ENCODE results near the gene DXO. TPM values are rescaled to one million over a fixed set of nuclear protein-coding genes. Genes with fewer than 3 reads are reported as not detected.

DXO gene
- total and polyA plus RNA-seq, 2 of the 13 experiments (the other 11 are each of a cell fraction or from before 2014, with no cell fraction given) = 18.6 to 26.2 TPM

- TF ChIP-seq STAG1 (CRISPR knock-in tag; IDR thresholded peaks at IDR 0.05) = peak; percentile 36; the same call in 1 of the 2 replicates
- TF ChIP-seq ZNF143 (CRISPR knock-in tag; IDR thresholded peaks at IDR 0.05) = peak; percentile 65
- peak; percentile 23 for TF ChIP-seq ZNF777 (CRISPR knock-in tag; IDR thresholded peaks at IDR 0.05)
- 0 out of 2 replicates have a peak, but pooled peaks have one; percentile 64 for TF ChIP-seq ZBTB42 (CRISPR knock-in tag; IDR thresholded peaks at IDR 0.05)
- TF ChIP-seq ZNF607 (CRISPR knock-in tag; IDR thresholded peaks at IDR 0.05; ENCODE audit: borderline replicate concordance) = peak; percentile 97
- peak; percentile 91 for TF ChIP-seq ZNF598 (CRISPR knock-in tag; IDR thresholded peaks at IDR 0.05; ENCODE audit: borderline replicate concordance)
- TF ChIP-seq, protein P1, sequence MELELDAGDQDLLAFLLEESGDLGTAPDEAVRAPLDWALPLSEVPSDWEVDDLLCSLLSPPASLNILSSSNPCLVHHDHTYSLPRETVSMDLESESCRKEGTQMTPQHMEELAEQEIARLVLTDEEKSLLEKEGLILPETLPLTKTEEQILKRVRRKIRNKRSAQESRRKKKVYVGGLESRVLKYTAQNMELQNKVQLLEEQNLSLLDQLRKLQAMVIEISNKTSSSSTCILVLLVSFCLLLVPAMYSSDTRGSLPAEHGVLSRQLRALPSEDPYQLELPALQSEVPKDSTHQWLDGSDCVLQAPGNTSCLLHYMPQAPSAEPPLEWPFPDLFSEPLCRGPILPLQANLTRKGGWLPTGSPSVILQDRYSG (CRISPR knock-in tag; IDR thresholded peaks at IDR 0.05) = peak; percentile 39
- TF ChIP-seq ZMAT3 (CRISPR knock-in tag; conservative IDR thresholded peaks at IDR 0.05) = no peak
- TF ChIP-seq, protein P2, sequence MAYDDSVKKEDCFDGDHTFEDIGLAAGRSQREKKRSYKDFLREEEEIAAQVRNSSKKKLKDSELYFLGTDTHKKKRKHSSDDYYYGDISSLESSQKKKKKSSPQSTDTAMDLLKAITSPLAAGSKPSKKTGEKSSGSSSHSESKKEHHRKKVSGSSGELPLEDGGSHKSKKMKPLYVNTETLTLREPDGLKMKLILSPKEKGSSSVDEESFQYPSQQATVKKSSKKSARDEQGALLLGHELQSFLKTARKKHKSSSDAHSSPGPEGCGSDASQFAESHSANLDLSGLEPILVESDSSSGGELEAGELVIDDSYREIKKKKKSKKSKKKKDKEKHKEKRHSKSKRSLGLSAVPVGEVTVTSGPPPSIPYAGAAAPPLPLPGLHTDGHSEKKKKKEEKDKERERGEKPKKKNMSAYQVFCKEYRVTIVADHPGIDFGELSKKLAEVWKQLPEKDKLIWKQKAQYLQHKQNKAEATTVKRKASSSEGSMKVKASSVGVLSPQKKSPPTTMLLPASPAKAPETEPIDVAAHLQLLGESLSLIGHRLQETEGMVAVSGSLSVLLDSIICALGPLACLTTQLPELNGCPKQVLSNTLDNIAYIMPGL (CRISPR knock-in tag; IDR thresholded peaks at IDR 0.05; ENCODE audit: borderline replicate concordance in 1 of 2, low read depth in 1 of 2) = peak; percentile 76 to 84; a peak in 3 of 4 replicates
- peak; percentile 9; the same call in 1 of the 2 replicates for TF ChIP-seq ZNF556 (CRISPR knock-in tag; IDR thresholded peaks at IDR 0.05; ENCODE audit: borderline replicate concordance)
- TF ChIP-seq MIER2 (CRISPR knock-in tag; IDR thresholded peaks at IDR 0.05) = no peak
- TF ChIP-seq ZNF383 (CRISPR knock-in tag; IDR thresholded peaks at IDR 0.05; ENCODE audit: borderline replicate concordance) = no peak
- TF ChIP-seq ZNF552 (CRISPR knock-in tag; IDR thresholded peaks at IDR 0.05; ENCODE audit: borderline replicate concordance) = peak; percentile 81
- TF ChIP-seq MLLT10 (CRISPR knock-in tag; IDR thresholded peaks at IDR 0.05) = no peak
- TF ChIP-seq PHF8 (CRISPR knock-in tag; IDR thresholded peaks at IDR 0.05) = peak; percentile 94
- TF ChIP-seq, protein P3, sequence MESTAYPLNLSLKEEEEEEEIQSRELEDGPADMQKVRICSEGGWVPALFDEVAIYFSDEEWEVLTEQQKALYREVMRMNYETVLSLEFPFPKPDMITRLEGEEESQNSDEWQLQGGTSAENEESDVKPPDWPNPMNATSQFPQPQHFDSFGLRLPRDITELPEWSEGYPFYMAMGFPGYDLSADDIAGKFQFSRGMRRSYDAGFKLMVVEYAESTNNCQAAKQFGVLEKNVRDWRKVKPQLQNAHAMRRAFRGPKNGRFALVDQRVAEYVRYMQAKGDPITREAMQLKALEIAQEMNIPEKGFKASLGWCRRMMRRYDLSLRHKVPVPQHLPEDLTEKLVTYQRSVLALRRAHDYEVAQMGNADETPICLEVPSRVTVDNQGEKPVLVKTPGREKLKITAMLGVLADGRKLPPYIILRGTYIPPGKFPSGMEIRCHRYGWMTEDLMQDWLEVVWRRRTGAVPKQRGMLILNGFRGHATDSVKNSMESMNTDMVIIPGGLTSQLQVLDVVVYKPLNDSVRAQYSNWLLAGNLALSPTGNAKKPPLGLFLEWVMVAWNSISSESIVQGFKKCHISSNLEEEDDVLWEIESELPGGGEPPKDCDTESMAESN (CRISPR knock-in tag; conservative IDR thresholded peaks at IDR 0.05) = peak; percentile 64
- no peak for TF ChIP-seq GTF3A (CRISPR knock-in tag; conservative IDR thresholded peaks at IDR 0.05)
- TF ChIP-seq ZNF576 (CRISPR knock-in tag; IDR thresholded peaks at IDR 0.05) = no peak; the same call in 1 of the 2 replicates
- TF ChIP-seq, protein P4, sequence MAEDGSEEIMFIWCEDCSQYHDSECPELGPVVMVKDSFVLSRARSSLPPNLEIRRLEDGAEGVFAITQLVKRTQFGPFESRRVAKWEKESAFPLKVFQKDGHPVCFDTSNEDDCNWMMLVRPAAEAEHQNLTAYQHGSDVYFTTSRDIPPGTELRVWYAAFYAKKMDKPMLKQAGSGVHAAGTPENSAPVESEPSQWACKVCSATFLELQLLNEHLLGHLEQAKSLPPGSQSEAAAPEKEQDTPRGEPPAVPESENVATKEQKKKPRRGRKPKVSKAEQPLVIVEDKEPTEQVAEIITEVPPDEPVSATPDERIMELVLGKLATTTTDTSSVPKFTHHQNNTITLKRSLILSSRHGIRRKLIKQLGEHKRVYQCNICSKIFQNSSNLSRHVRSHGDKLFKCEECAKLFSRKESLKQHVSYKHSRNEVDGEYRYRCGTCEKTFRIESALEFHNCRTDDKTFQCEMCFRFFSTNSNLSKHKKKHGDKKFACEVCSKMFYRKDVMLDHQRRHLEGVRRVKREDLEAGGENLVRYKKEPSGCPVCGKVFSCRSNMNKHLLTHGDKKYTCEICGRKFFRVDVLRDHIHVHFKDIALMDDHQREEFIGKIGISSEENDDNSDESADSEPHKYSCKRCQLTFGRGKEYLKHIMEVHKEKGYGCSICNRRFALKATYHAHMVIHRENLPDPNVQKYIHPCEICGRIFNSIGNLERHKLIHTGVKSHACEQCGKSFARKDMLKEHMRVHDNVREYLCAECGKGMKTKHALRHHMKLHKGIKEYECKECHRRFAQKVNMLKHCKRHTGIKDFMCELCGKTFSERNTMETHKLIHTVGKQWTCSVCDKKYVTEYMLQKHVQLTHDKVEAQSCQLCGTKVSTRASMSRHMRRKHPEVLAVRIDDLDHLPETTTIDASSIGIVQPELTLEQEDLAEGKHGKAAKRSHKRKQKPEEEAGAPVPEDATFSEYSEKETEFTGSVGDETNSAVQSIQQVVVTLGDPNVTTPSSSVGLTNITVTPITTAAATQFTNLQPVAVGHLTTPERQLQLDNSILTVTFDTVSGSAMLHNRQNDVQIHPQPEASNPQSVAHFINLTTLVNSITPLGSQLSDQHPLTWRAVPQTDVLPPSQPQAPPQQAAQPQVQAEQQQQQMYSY (CRISPR knock-in tag; IDR thresholded peaks at IDR 0.05) = no peak
- TF ChIP-seq ZNF207 (IDR thresholded peaks at IDR 0.05; ENCODE audit: borderline replicate concordance) = no peak
- peak; percentile 93 for TF ChIP-seq ZNF234 (CRISPR knock-in tag; conservative IDR thresholded peaks at IDR 0.05)
These were observed at the start of gene DXO (continued) for GRCh38 chr6:31971993-31972708.

Data from HepG2 (cell line).